Stimulated activated naive B cell treated with anti-CD40 and anti-IgM and Interleukin-4, amounts not matched to agents 10 μg/mL and 1 μg/mL and 100 μg/mL, for 72 hours (primary cell): Measurements from ENCODE around the gene DMRTA2.
A peak's percentile ranks its signal among the peaks of the same experiment; 100 is the strongest.

ENCODE experiments used
- ATAC-seq, 2 donors: fragments of 150-1000 bp; cut with Tn5 transposase; replicated peaks; 2 replicates each; pipeline ENCODE4 v1.10.0; 2021; ENCODE audit warnings: moderate library complexity in 1 of 2
- DNase-seq: peaks from one replicate; pipeline ENCODE4 v3.0.0; 2021
- H3K27ac Mint-ChIP-seq: one replicate; pipeline ENCODE4 v1.8.0; 2022; ENCODE audit warnings: mild to moderate bottlenecking, mixed read lengths
- H3K27me3 Mint-ChIP-seq, 2 donors: one replicate each; pipeline ENCODE4 v1.8.0; 2022; ENCODE audit warnings: mixed read lengths in 2 of 2
- H3K36me3 Mint-ChIP-seq, 2 donors: one replicate each; pipeline ENCODE4 v1.8.0; 2022; ENCODE audit warnings: mixed read lengths in 2 of 2, mild to moderate bottlenecking in 1 of 2
- H3K4me1 Mint-ChIP-seq, 2 donors: one replicate each; pipeline ENCODE4 v1.8.0; 2022; ENCODE audit warnings: mixed read lengths in 2 of 2, mild to moderate bottlenecking in 1 of 2
- H3K4me3 Mint-ChIP-seq, 2 donors: one replicate each; pipeline ENCODE4 v1.8.0; 2022; ENCODE audit warnings: mild to moderate bottlenecking in 2 of 2, mixed read lengths in 2 of 2, moderate library complexity in 1 of 2
- H3K9me3 Mint-ChIP-seq, 2 donors: one replicate each; pipeline ENCODE4 v1.8.0; 2022; ENCODE audit warnings: mixed read lengths in 2 of 2, mild to moderate bottlenecking in 1 of 2

The DMRTA2 gene

DNA sequence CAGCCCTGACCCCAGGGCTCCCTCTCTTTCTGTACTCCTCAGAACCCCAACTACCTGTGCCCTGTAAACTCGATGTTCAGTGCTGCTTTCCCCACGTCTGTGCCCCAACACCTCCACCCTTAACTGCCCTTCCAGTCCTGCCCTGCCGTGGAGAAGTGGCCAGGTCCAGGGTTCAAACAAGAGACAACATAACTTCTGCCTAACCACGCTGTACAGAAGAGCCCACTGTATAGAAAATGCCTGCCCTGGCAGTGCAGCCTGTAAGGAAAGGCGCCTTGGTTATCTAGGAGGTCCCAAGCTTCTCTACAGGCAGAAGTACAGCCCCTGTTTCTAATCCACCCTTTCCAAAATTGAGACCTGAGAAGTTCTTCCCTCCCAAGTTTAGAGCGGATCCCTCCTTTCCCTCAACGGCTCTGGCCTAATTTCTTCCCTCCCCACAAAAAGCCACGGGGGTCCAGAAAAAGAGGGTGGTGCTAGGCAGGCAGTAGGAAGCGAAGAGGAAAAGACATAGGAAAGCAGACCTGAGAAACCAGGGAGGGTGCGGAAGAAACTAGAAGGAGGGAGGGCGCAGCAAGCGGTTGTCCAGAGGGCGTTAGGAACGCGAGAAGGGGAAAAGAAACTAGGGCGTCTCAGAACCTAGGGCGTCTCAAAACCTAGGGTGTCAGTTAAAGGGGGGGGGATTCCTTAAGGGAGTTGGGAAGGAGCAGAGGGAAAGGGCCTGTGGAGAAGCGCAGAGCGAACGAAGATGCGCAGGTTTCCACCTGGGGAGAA, 3.2 kb downstream of the DMRTA2 start:
- H3K4me1 Mint-ChIP-seq = peaks cover 46 to 81% of the 10 kb centered on the region in 2 donors
- H3K4me3 Mint-ChIP-seq = peak overlapping the region; percentile 72 to 74
- DNase-seq (no peak), ATAC-seq (no peak)
- H3K36me3 Mint-ChIP-seq = peaks cover 13 to 22% of the 10 kb centered on the region in 2 donors
- peaks cover 4 to 7% of the 10 kb centered on the region in 2 donors for H3K9me3 Mint-ChIP-seq
- peaks cover 81 to 90% of the 10 kb centered on the region in 2 donors for H3K27me3 Mint-ChIP-seq
- H3K27ac Mint-ChIP-seq = peak overlapping the region; percentile 83

DNA sequence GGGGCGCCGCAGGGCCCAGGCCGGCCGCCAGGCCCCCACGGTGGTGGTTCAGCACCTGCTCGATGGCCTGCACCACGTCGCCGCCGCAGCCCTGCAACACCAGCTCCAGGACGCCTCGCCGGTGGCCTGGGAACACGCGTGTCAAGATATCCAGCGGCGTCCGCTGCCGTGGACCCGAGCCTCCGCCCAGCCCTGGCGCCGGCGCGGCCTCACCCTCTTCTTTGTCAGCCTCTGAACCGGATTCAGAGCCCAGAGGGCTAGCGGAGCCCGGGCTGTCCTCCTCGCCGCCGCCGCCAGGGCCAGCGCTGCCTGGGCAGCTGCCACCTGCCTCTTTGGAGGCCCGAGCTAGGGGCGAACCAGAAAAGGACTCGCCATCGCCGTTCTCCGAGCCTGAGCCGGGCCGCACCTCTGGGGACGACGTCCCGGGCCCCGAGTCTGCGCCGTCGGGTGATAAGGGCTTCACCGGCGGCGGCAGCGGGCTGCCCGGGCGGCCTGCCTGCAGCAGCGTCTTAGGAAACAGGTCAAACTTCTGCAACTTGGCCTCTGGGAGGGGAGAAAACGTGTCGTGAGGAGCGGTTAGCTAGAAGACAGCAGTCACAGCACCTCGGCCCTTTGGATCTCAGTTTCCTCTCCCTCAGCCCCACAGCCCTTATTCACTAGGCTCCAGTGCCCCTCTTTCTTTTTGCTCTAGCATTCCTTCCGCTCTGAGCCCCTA, 3.9 kb downstream of the DMRTA2 start:
- no peak for ATAC-seq
- peak overlapping the region; percentile 72 to 74 for H3K4me3 Mint-ChIP-seq
- H3K4me1 Mint-ChIP-seq = peaks cover 39 to 74% of the 10 kb centered on the region in 2 donors

DNA sequence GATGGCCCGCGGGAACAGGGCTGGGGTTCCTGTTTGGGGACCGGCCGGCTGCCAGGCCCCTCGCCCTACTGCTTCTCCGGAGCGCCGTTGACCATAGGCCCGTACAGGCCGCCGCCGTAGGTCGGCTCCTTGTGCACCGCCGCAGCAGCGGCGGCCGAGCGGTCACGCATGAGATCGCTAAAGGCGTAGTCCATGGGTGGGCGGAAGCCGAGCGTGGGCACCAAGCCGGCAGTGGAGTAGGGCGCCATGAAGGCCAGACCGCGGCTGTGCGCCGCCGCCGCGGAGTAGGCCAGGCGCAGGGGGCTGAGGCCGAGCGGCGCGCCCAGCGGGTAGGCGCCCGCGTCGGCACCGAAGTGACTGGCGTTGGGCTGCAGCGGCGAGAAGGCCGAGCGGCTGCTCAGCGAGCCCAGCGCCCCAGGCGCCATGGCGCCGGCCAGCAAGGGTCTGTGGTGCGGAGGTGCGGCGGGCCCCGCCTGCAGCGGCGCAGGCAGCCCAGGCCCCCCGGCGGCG, 4.6 kb downstream of the DMRTA2 start:
- Mint-ChIP-seq H3K27me3 (peaks cover 79 to 90% of the 10 kb centered on the region in 2 donors), H3K27ac (peak overlapping the region; percentile 69), H3K36me3 (peaks cover 9 to 25% of the 10 kb centered on the region in 2 donors), H3K9me3 (peaks cover 4 to 8% of the 10 kb centered on the region in 2 donors), H3K4me3 (peak overlapping the region; percentile 36 to 70), H3K4me1 (peaks cover 34 to 67% of the 10 kb centered on the region in 2 donors)
- ATAC-seq = no peak
- no peak for DNase-seq

More for the DNA sequence above, 3.9 kb downstream of the DMRTA2 start:
- Mint-ChIP-seq H3K27ac (peak overlapping the region; percentile 83), H3K9me3 (peaks cover 4 to 7% of the 10 kb centered on the region in 2 donors), H3K36me3 (peaks cover 10 to 25% of the 10 kb centered on the region in 2 donors), H3K27me3 (peaks cover 81 to 90% of the 10 kb centered on the region in 2 donors)
- DNase-seq = no peak

DNA sequence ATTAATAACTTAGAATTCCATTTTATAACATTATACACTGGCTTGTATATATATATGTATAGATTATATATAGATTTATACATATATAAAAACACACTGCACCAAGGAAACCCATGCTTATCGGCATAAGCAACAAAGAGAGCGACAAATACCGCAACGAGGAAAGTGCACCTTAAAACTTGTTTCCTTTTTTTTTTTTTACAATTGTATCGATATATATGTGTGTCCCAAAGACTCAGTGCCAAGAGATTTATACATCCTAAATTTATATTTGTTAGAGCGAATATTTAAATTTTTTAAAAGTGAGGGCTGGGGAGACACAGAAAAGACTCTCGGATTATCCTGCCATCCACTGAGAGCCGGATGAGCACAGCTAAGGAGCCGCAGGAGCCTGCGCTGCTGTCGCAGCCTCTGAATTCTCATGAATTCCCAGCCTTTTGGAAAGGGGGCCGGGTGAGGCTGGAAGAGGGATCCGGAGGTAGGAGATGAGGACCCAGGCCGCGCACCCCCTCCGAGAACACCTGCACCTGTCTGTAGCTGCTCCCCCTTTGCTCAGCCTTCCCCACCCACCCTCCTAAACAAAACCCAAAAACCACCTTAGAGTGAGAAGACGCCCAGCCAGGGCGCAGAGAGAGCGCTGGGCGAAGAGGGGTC, 5.2 kb downstream of the DMRTA2 start:
- peak overlapping the region; percentile 82 for H3K27ac Mint-ChIP-seq
- peaks cover 4 to 11% of the 10 kb centered on the region in 2 donors for H3K9me3 Mint-ChIP-seq
- DNase-seq = no peak

DNA sequence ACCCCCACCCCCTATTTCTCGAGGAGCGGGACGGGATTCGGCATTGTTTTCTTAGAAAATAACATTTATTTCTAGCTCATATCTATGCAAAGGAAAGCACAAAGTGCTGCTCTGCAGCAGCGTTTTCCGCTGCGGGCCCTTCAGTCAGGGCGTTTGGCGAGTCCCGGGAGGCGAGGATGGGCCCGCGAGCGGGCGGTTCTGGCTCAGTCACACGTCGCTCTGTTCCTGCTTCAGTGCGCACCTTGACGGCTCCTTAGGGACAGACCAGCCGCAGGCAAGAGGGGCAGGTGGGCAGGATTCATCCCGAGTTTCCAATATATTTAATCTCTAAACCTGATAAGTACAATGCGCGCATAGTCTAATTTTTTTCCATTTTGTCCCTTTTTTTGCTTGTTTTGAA, 5.7 kb downstream of the DMRTA2 start:
- Mint-ChIP-seq H3K4me1 (peaks cover 26 to 55% of the 10 kb centered on the region in 2 donors), H3K9me3 (peaks cover 4 to 13% of the 10 kb centered on the region in 2 donors), H3K27ac (peak overlapping the region; percentile 68), H3K27me3 (peaks cover 76 to 90% of the 10 kb centered on the region in 2 donors), H3K36me3 (peaks cover 6 to 21% of the 10 kb centered on the region in 2 donors), H3K4me3 (peak overlapping the region; percentile 10 to 18)
- DNase-seq (no peak), ATAC-seq (no peak)

More for the DNA sequence above, 5.2 kb downstream of the DMRTA2 start:
- Mint-ChIP-seq H3K4me3 (peak overlapping the region in 1 of 2 donors; percentile 36), H3K27me3 (peaks cover 78 to 90% of the 10 kb centered on the region in 2 donors), H3K36me3 (peaks cover 9 to 25% of the 10 kb centered on the region in 2 donors), H3K4me1 (peaks cover 30 to 61% of the 10 kb centered on the region in 2 donors)
- ATAC-seq = no peak

DNA sequence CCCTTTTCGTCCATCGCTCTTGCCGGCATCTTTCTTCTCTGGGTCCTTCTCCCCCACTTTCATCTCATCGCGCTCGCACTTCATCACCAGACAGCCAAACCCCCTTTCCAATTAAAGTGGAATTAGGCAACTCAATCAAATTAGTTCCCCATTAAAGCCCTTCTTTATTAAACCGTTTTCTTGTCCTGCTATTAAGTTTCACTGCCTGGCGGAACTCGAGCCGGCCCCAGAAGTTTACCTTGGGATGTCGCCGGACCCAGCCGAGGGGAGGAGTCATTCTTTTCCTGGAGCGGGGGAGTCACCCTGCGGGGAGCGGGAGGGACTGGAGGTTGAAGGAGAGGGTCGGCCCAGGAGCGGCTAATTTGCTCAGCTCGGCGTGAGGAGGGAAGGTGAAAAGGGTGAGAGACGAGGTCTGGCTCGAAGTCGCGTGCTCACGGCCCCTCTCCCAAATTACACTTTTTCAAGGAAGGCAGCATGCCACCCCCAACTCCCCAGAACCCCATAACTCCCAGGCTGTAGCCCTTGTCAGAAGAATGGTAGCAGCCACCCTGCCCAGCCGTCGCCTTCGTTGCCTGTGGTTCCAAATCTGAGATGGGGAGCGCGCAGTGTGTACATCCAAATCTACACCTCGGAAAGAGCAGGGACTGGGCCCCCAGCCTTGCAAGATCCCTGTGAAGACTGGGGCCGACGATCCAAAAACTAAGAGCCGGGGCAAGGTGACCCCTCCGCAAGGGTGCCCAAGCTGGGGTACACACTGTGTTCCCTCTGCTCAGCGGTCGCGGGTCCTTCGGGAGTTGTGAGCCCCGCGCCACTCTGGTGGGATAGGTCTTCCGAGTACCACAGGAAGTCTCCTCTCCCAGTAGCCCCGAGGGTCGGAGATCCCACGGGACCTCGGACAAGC, 6.4 kb downstream of the DMRTA2 start:
- Mint-ChIP-seq H3K27ac (peak overlapping the region; percentile 85), H3K27me3 (peaks cover 68 to 87% of the 10 kb centered on the region in 2 donors), H3K4me1 (peaks cover 21 to 48% of the 10 kb centered on the region in 2 donors), H3K36me3 (peaks cover 3 to 15% of the 10 kb centered on the region in 2 donors), H3K4me3 (peak overlapping the region; percentile 5 to 44), H3K9me3 (peaks cover 4 to 13% of the 10 kb centered on the region in 2 donors)
- DNase-seq (no peak), ATAC-seq (no peak)

DNA sequence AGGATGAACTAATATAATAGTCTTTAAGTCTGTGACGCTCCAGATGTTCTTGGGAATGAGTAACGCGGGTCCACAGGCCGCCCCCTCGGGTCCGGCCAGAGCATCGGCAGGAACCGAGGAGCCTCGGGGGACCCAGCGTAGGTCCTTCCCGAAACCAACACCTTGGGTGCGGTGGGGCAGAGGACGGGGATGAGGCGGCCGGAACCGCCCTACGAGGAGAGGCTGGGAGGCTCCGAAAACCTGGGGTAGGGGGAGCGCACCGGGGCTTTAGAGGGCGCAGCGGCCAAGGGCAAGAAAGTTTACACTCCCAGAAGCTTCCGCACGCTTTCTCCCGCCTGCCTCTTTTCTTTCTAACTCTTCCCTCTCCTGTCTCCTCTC, 7.1 kb downstream of the DMRTA2 start:
- peak overlapping the region in 1 of 2 donors; percentile 5 for H3K4me3 Mint-ChIP-seq
- peaks cover 2 to 11% of the 10 kb centered on the region in 2 donors for H3K36me3 Mint-ChIP-seq
- H3K4me1 Mint-ChIP-seq = peaks cover 16 to 44% of the 10 kb centered on the region in 2 donors
- DNase-seq (no peak), ATAC-seq (no peak)
- H3K9me3 Mint-ChIP-seq = peaks cover 4 to 11% of the 10 kb centered on the region in 2 donors
- no peak overlapping the region for H3K27ac Mint-ChIP-seq
- H3K27me3 Mint-ChIP-seq = peaks cover 65 to 83% of the 10 kb centered on the region in 2 donors

DNA sequence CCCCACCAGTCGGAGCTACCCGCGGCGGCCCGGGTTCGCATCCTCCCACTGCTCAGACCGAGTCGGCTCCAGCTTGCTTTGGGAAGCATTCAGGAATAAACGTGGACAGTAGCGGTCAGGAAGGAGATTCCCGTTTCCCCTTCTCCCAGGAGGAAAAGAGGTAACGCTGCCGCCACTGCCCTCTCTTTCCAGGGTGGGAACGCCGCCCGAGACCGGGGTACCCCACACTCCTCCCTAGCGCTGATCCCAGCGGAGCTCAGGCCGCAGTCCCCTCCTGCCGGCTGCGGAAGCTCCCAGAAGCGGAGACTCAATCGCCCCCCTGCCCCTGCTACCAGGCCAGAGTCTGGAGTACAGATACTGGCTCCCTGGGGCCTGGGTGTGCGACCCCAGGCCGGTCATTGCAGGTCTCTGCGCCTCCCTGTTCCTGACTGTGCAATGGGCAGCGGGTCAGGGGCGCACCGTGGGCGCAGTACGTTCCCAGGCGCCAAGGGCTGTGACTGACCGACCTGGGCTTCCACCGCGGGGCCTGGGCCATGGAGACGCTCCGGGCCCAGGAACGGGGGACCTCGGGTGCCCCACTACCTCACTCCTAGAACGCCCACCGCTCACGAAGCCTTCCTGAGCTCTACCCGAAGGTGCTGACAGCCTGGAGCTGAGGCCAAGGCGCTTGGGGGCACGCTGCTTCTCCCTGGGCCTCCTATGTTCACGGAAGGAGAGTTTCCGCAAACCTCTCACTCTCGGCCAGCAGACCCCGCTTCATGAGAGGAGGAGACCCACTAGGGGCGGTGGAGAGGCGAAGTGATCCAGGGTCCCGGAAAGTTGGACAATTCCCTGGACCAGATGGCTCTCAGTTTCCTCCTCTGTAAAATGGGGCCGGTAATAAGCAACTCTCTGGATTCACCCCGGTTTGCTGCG, 7.8 kb downstream of the DMRTA2 start:
- H3K4me1 Mint-ChIP-seq = peaks cover 15 to 41% of the 10 kb centered on the region in 2 donors
- no peak for DNase-seq
- no peak overlapping the region for H3K27ac Mint-ChIP-seq
- peaks cover 67 to 87% of the 10 kb centered on the region in 2 donors for H3K27me3 Mint-ChIP-seq
- H3K36me3 Mint-ChIP-seq = peaks cover 2 to 10% of the 10 kb centered on the region in 2 donors
- ATAC-seq = no peak
- H3K4me3 Mint-ChIP-seq = no peak overlapping the region
- peaks cover 4 to 11% of the 10 kb centered on the region in 2 donors for H3K9me3 Mint-ChIP-seq

DNA sequence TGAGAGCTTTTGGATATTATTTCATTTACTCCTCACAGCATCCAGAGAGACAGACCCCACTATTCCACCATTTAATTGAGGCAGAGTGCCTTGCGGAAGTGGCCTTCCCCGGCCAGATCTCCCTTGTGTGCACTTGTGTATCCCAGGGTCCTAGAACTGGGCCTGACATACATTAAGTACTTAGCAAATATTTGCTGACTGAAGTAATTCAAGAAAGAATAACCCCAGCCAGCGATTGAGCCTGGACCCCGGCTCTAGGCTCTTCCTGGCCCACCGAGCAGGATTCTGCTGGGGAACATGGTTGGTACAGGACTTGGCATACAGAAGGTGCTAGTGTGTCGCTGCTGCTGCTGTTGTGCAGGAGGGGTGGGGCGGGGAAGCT, 8.4 kb downstream of the DMRTA2 start:
- ATAC-seq = no peak
- no peak overlapping the region for H3K27ac Mint-ChIP-seq

DNA sequence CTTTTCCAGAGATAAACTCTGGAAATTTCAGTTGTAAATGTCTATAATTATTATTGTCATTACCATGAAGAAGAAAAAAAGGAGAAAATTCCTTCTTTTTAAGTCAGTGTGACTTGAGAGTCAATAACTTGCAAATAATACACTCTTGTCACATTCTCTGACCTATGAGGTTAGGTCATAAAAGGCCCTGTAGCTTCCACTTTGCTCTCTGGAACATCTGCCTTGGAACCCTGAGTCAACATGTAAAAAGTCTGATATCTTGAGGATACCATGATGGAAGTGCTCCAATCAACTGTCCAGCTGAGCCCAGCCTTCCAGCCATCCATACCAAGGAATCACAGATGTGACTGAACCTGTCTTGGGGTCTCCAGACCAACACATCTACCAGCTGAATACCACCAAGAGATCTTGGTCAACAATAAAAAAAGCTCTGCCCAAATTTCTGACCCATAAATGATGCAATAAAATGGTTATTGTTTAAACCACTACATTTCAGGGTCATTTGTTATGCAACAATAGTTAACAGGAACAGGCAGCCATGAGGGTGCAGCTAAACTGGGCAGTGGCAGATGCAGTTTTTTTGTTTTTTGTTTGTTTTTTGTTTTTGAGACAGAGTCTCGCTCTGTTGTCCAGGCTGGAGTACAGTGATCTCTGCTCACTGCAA, 10.3 kb downstream of the DMRTA2 start:
- no peak overlapping the region for H3K27ac Mint-ChIP-seq
- peaks cover 0 to 6% of the 10 kb centered on the region in 2 donors for H3K36me3 Mint-ChIP-seq
- peaks cover 0 to 7% of the 10 kb centered on the region in 2 donors for H3K9me3 Mint-ChIP-seq
- peaks cover 7 to 21% of the 10 kb centered on the region in 2 donors for H3K4me1 Mint-ChIP-seq
- DNase-seq (no peak), ATAC-seq (no peak)
- H3K4me3 Mint-ChIP-seq = no peak overlapping the region
- H3K27me3 Mint-ChIP-seq = peaks cover 61 to 78% of the 10 kb centered on the region in 2 donors

More for the DNA sequence above, 8.4 kb downstream of the DMRTA2 start:
- H3K36me3 Mint-ChIP-seq = peaks cover 2 to 6% of the 10 kb centered on the region in 2 donors
- peaks cover 0 to 7% of the 10 kb centered on the region in 2 donors for H3K9me3 Mint-ChIP-seq
- H3K4me1 Mint-ChIP-seq = peaks cover 9 to 35% of the 10 kb centered on the region in 2 donors
- DNase-seq = no peak
- no peak overlapping the region for H3K4me3 Mint-ChIP-seq
- peaks cover 67 to 87% of the 10 kb centered on the region in 2 donors for H3K27me3 Mint-ChIP-seq

DNA sequence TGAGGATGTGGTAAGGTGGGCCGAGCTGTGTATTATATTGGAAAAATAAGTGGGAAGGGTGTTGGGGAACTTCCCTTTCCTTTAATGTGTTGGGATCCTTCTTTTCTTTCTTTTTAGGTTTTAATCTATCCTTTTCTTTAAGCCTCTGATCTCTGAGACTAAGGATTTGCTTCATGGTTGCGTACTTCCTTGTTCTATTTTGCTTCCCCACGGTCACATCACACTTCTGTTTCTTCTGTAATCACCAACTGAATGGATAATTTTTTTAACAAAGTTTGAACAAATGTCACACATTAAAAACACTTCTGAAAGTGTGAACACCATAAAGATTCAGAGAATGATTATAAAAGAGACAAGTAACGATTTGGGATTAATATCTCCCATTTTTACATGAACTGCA, 17.4 kb downstream of the DMRTA2 start:
- DNase-seq (no peak), ATAC-seq (no peak)
- Mint-ChIP-seq H3K4me3 (no peak overlapping the region), H3K4me1 (no peaks in the 10 kb centered on the region), H3K9me3 (peaks cover 0 to 6% of the 10 kb centered on the region in 2 donors), H3K27ac (no peak overlapping the region), H3K36me3 (no peaks in the 10 kb centered on the region), H3K27me3 (peaks cover 55 to 70% of the 10 kb centered on the region in 2 donors)

DNA sequence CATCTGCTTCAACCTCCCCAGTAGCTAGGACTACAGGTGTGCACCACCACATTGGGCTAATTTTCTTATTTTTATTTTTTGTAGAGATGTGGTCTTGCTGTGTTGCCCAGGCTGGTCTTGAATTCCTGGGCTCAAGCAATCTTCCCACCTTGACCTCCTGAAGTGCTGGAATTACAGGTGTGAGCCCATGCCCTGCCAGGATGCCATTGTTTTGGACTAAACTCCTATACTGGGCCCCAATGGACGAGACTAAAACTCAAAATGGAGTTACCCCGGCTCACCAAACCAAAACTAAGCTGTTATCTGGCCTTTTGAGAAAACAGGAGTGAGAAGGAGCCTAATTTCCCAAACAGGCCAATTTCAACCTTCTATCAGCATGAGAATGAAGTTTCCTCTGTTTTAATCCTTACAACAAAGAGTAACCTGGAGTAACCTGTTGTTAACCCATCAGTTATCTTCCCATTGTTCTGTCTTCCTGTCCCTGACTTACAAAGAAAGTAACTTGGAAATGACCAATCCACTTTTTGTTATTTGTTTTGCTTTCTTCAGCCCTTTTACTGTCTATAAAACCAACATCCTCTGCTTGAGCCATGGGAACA, 29.6 kb downstream of the DMRTA2 start:
- H3K9me3 Mint-ChIP-seq = peaks cover 3 to 4% of the 10 kb centered on the region in 2 donors
- no peaks in the 10 kb centered on the region for H3K36me3 Mint-ChIP-seq
- peaks cover 25 to 33% of the 10 kb centered on the region in 2 donors for H3K27me3 Mint-ChIP-seq
- H3K27ac Mint-ChIP-seq = no peak overlapping the region
- H3K4me3 Mint-ChIP-seq = no peak overlapping the region
- no peak for ATAC-seq
- no peaks in the 10 kb centered on the region for H3K4me1 Mint-ChIP-seq
- DNase-seq = no peak
